Liver (tissue), 9 donors: ENCODE results near the gene FRK. TPM values are rescaled to one million over a fixed set of nuclear protein-coding genes. Genes with fewer than 3 reads are reported as not detected.

Experiments
- DNase-seq: peaks from one replicate; pipeline ENCODE4 v3.0.0-alpha.2; 2017; ENCODE audit warnings: low spot score
- H3K27ac ChIP-seq, 2 donors: one replicate each; pipeline ENCODE4 v1.7.0; 2013; ENCODE audit warnings: inconsistent platforms in 2 of 2, low read length in 2 of 2, control low read depth in 1 of 2, low read depth in 1 of 2, mild to moderate bottlenecking in 1 of 2
- H3K27me3 ChIP-seq, 4 donors: one replicate each; pipeline versions ENCODE4 v1.6.1 to v1.7.0; 2013; ENCODE audit warnings: low read length in 3 of 4, inconsistent platforms in 1 of 4, mild to moderate bottlenecking in 1 of 4, moderate library complexity in 1 of 4; ENCODE audit not compliant: control insufficient read depth in 4 of 4, insufficient read depth in 4 of 4
- H3K36me3 ChIP-seq, 4 donors: one replicate each; pipeline versions ENCODE4 v1.6.1 to v1.7.0; 2013; ENCODE audit warnings: low read length in 3 of 4, mild to moderate bottlenecking in 3 of 4, low read depth in 1 of 4, moderate library complexity in 1 of 4; ENCODE audit not compliant: control insufficient read depth in 4 of 4, insufficient read depth in 3 of 4
- H3K4me1 ChIP-seq, 4 donors: one replicate each; pipeline versions ENCODE4 v1.6.1 to v1.7.0; 2013; ENCODE audit warnings: low read length in 3 of 4, mild to moderate bottlenecking in 3 of 4, moderate library complexity in 1 of 4; ENCODE audit not compliant: control insufficient read depth in 4 of 4, insufficient read depth in 4 of 4
- H3K4me3 ChIP-seq, 3 donors: one replicate each; pipeline versions ENCODE4 v1.6.1 to v1.7.0; 2013; ENCODE audit warnings: low read length in 3 of 3, control low read depth in 1 of 3, low read depth in 1 of 3, mild to moderate bottlenecking in 1 of 3
- H3K9ac ChIP-seq, 2 donors: one replicate each; pipeline ENCODE4 v1.7.0; 2013; ENCODE audit warnings: low read length in 2 of 2, mild to moderate bottlenecking in 2 of 2, moderate library complexity in 2 of 2, control low read depth in 1 of 2, low read depth in 1 of 2
- H3K9me3 ChIP-seq, 4 donors: one replicate each; pipeline versions ENCODE4 v1.6.1 to v1.7.0; 2013; ENCODE audit warnings: low read length in 3 of 4; ENCODE audit not compliant: control insufficient read depth in 4 of 4
- ATF3 ChIP-seq: IDR thresholded peaks from 2 replicates; pipeline ENCODE4 v1.6.1; 2016; ENCODE audit warnings: antibody characterized with exemption
- CTCF ChIP-seq: fragments of 150-350 bp; IDR thresholded peaks from 2 replicates; pipeline ENCODE4 v1.5.1; 2017; ENCODE audit warnings: improper control_type of control experiment, low read depth, low read length; ENCODE audit not compliant: missing input control
- EGR1 ChIP-seq, 2 donors: IDR thresholded peaks; 2 replicates each; pipeline ENCODE4 v1.6.1; 2016 to 2018; ENCODE audit warnings: antibody characterized with exemption in 2 of 2, low read depth in 2 of 2
- FOXA1 ChIP-seq: IDR thresholded peaks from 2 replicates; pipeline ENCODE4 v1.6.1; 2016; ENCODE audit warnings: antibody characterized with exemption
- FOXA2 ChIP-seq: IDR thresholded peaks from 2 replicates; pipeline ENCODE4 v1.6.1; 2016; ENCODE audit warnings: antibody characterized with exemption
- GABPA ChIP-seq, 2 donors: IDR thresholded peaks in 1 of 2; conservative IDR thresholded peaks in 1 of 2; 2 replicates each; pipeline ENCODE4 v1.6.1; 2016; ENCODE audit warnings: antibody characterized with exemption in 2 of 2, mild to moderate bottlenecking in 1 of 2, moderate library complexity in 1 of 2
- HNF4A ChIP-seq, 2 donors: conservative IDR thresholded peaks; 2 replicates each; pipeline ENCODE4 v1.6.1; 2016; ENCODE audit warnings: antibody characterized with exemption in 2 of 2, mild to moderate bottlenecking in 2 of 2
- HNF4G ChIP-seq: IDR thresholded peaks from 2 replicates; pipeline ENCODE4 v1.6.1; 2016; ENCODE audit warnings: antibody characterized with exemption
- JUND ChIP-seq, 2 donors: IDR thresholded peaks; 2 replicates each; pipeline ENCODE4 v1.6.1; 2016; ENCODE audit warnings: antibody characterized with exemption in 2 of 2
- NR2F2 ChIP-seq: IDR thresholded peaks from 2 replicates; pipeline ENCODE4 v1.6.1; 2016; ENCODE audit warnings: antibody characterized with exemption
- RAD21 ChIP-seq, 2 donors: IDR thresholded peaks; 2 replicates each; pipeline ENCODE4 v1.6.1; 2016; ENCODE audit warnings: antibody characterized with exemption in 2 of 2, mild to moderate bottlenecking in 2 of 2
- RXRA ChIP-seq, 2 donors: IDR thresholded peaks; 2 replicates each; pipeline ENCODE4 v1.6.1; 2017 to 2018; ENCODE audit warnings: antibody characterized with exemption in 2 of 2, mild to moderate bottlenecking in 1 of 2
- SP1 ChIP-seq: IDR thresholded peaks from 2 replicates; pipeline ENCODE4 v1.6.1; 2018; ENCODE audit warnings: antibody characterized with exemption, mild to moderate bottlenecking
- TAF1 ChIP-seq: conservative IDR thresholded peaks from 2 replicates; pipeline ENCODE4 v1.6.1; 2016; ENCODE audit warnings: antibody characterized with exemption, mild to moderate bottlenecking
- YY1 ChIP-seq: IDR thresholded peaks from 2 replicates; pipeline ENCODE4 v1.6.1; 2016; ENCODE audit warnings: antibody characterized with exemption, mild to moderate bottlenecking
- WGBS: extraction: QIAGEN DNeasy Blood & Tissue Kit; methylation state at CpG from one replicate; pipeline ENCODE4 v1.1.7; 2013; 5-methylcytosine and 5-hydroxymethylcytosine counted together
- polyA plus RNA-seq, 2 donors: library from polyadenylated mRNA; stranded (reverse) in 1 of 2; unstranded in 1 of 2; fragments of 200-250 nt in 1 of 2; fragments of >200 nt in 1 of 2; fragmentation: Nextera tagmentation in 1 of 2; extraction: Ambion mirVana in 1 of 2; gene quantifications; one replicate each; pipeline versions ENCODE4 v1.2.1 to v1.2.3, GENCODE V29; 2013 to 2015
- total RNA-seq, 2 donors: library from RNA; depleted of rRNA; stranded (reverse); fragments of >200 nt; gene quantifications; one replicate each; pipeline ENCODE4 v1.2.3, GENCODE V29; 2014
- TF ChIP-seq, protein P1 (sequence below): IDR thresholded peaks from 2 replicates; pipeline ENCODE4 v1.6.1; 2016; ENCODE audit warnings: antibody characterized with exemption
- TF ChIP-seq, protein P2 (sequence below): IDR thresholded peaks from 2 replicates; pipeline ENCODE4 v1.6.1; 2016; ENCODE audit warnings: antibody characterized with exemption
- TF ChIP-seq, protein P3 (sequence below): IDR thresholded peaks from 2 replicates; pipeline ENCODE4 v1.6.1; 2016; ENCODE audit warnings: antibody characterized with exemption, mild to moderate bottlenecking
- donor health status: healthy.
- donor health status: healthy.
- donor health status: healthy.
- donor health status: healthy.
- donor health status: healthy.

The FRK gene
- total and polyA plus RNA-seq, 4 donors: 3.6 to 26.8 (median 5.3) TPM

DNA sequence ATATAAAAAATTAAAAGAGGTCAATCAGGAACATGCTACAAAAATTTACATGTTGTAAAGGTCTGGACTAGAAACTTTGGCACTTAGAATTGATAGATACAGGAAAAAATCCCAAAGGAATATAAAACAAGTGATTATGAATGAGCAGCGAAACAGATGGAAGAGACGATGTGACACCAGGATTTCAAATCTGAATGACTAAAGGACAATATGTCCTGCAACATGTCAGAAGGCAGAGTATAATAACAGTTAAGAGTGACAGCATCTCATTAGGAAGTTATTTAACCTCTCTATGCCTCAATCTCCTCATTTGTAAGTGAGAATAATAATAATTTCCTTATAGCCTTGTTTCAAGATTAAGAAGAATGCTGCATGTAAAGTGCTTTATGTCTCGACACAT, 50.3 kb downstream of the FRK start:
- Histone ChIP-seq H3K4me3 (no peak overlapping the region), H3K27me3 (no peaks in the 10 kb centered on the region), H3K9ac (no peak overlapping the region), H3K4me1 (peaks cover 12 to 47% (median 44%) of the 10 kb centered on the region in 4 donors), H3K9me3 (no peaks in the 10 kb centered on the region), H3K36me3 (no peaks in the 10 kb centered on the region), H3K27ac (no peak overlapping the region)
- 63% methylated on average over 3 of the region's 3 CpGs for WGBS
- no peak for TF ChIP-seq ATF3
- no peak for TF ChIP-seq GABPA (IDR thresholded peaks at IDR 0.05 in 1 of 2, conservative IDR thresholded peaks at IDR 0.05 in 1 of 2)
- TF ChIP-seq TAF1: no peak
- TF ChIP-seq, protein P1, sequence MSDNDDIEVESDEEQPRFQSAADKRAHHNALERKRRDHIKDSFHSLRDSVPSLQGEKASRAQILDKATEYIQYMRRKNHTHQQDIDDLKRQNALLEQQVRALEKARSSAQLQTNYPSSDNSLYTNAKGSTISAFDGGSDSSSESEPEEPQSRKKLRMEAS: no peak
- TF ChIP-seq CTCF: no peak
- TF ChIP-seq HNF4G: no peak
- no peak for TF ChIP-seq SP1
- TF ChIP-seq, protein P2, sequence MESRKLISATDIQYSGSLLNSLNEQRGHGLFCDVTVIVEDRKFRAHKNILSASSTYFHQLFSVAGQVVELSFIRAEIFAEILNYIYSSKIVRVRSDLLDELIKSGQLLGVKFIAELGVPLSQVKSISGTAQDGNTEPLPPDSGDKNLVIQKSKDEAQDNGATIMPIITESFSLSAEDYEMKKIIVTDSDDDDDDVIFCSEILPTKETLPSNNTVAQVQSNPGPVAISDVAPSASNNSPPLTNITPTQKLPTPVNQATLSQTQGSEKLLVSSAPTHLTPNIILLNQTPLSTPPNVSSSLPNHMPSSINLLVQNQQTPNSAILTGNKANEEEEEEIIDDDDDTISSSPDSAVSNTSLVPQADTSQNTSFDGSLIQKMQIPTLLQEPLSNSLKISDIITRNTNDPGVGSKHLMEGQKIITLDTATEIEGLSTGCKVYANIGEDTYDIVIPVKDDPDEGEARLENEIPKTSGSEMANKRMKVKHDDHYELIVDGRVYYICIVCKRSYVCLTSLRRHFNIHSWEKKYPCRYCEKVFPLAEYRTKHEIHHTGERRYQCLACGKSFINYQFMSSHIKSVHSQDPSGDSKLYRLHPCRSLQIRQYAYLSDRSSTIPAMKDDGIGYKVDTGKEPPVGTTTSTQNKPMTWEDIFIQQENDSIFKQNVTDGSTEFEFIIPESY: no peak
- no peak for TF ChIP-seq HNF4A (conservative IDR thresholded peaks at IDR 0.05)
- TF ChIP-seq JUND (IDR thresholded peaks at IDR 0.05): no peak
- TF ChIP-seq FOXA1: no peak
- no peak for TF ChIP-seq EGR1 (IDR thresholded peaks at IDR 0.05; ENCODE audit: low read depth in 2 of 2)
- no peak for DNase-seq

GRCh38 chr6:116008470-116009243, 52.0 kb downstream of the FRK start:
- no peak for DNase-seq
- Histone ChIP-seq H3K9me3 (no peaks in the 10 kb centered on the region), H3K4me1 (peaks cover 10 to 43% (median 32%) of the 10 kb centered on the region in 4 donors), H3K27ac (no peak overlapping the region), H3K36me3 (peaks cover 0 to 2% (median 0%) of the 10 kb centered on the region in 4 donors), H3K9ac (no peak overlapping the region), H3K27me3 (no peaks in the 10 kb centered on the region), H3K4me3 (no peak overlapping the region)
- 69% methylated on average over 6 of the region's 6 CpGs for WGBS
- no peak for TF ChIP-seq RAD21 (IDR thresholded peaks at IDR 0.05)
- no peak for TF ChIP-seq JUND (IDR thresholded peaks at IDR 0.05)
- TF ChIP-seq, protein P1: no peak
- no peak for TF ChIP-seq CTCF
- TF ChIP-seq EGR1 (IDR thresholded peaks at IDR 0.05; ENCODE audit: low read depth in 2 of 2): no peak
- no peak for TF ChIP-seq FOXA1
- no peak for TF ChIP-seq NR2F2
- TF ChIP-seq RXRA (IDR thresholded peaks at IDR 0.05): peak in 1 of 2 donors; percentile 13
- no peak for TF ChIP-seq FOXA2
- TF ChIP-seq, protein P3, sequence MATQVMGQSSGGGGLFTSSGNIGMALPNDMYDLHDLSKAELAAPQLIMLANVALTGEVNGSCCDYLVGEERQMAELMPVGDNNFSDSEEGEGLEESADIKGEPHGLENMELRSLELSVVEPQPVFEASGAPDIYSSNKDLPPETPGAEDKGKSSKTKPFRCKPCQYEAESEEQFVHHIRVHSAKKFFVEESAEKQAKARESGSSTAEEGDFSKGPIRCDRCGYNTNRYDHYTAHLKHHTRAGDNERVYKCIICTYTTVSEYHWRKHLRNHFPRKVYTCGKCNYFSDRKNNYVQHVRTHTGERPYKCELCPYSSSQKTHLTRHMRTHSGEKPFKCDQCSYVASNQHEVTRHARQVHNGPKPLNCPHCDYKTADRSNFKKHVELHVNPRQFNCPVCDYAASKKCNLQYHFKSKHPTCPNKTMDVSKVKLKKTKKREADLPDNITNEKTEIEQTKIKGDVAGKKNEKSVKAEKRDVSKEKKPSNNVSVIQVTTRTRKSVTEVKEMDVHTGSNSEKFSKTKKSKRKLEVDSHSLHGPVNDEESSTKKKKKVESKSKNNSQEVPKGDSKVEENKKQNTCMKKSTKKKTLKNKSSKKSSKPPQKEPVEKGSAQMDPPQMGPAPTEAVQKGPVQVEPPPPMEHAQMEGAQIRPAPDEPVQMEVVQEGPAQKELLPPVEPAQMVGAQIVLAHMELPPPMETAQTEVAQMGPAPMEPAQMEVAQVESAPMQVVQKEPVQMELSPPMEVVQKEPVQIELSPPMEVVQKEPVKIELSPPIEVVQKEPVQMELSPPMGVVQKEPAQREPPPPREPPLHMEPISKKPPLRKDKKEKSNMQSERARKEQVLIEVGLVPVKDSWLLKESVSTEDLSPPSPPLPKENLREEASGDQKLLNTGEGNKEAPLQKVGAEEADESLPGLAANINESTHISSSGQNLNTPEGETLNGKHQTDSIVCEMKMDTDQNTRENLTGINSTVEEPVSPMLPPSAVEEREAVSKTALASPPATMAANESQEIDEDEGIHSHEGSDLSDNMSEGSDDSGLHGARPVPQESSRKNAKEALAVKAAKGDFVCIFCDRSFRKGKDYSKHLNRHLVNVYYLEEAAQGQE: no peak
- no peak for TF ChIP-seq GABPA (IDR thresholded peaks at IDR 0.05 in 1 of 2, conservative IDR thresholded peaks at IDR 0.05 in 1 of 2)
- TF ChIP-seq, protein P2: no peak
- peak; percentile 15 for TF ChIP-seq HNF4G
- TF ChIP-seq SP1: no peak
- no peak for TF ChIP-seq YY1
- peak; percentile 57 to 68 for TF ChIP-seq HNF4A (conservative IDR thresholded peaks at IDR 0.05)
